OCI-LY7 (cell line): ENCODE measurements around the gene ACBD6.

Experiments used
- CTCF ChIP-seq: fragments of 200-600 bp; sonication (generic); conservative IDR thresholded peaks from 2 replicates; pipeline ENCODE4 v1.5.1; 2014; ENCODE audit warnings: mild to moderate bottlenecking, antibody characterized with exemption, low read length, moderate library complexity, mixed read lengths
- EZH2phosphoT487 ChIP-seq: fragments of 200-600 bp; sonication (generic); IDR thresholded peaks from 2 replicates; pipeline ENCODE4 v1.6.1; 2018; ENCODE audit warnings: low read depth, borderline replicate concordance, mild to moderate bottlenecking, mixed run types, antibody characterized with exemption, low read length, moderate library complexity, mixed read lengths

GRCh38 chr1:180497826-180498225 is 4.6 kb downstream of the ACBD6 start:
- TF ChIP-seq EZH2phosphoT487 (no peak), CTCF (no peak)
